ENCODE measurements around the gene CD93.

CD93 gene, protein sequence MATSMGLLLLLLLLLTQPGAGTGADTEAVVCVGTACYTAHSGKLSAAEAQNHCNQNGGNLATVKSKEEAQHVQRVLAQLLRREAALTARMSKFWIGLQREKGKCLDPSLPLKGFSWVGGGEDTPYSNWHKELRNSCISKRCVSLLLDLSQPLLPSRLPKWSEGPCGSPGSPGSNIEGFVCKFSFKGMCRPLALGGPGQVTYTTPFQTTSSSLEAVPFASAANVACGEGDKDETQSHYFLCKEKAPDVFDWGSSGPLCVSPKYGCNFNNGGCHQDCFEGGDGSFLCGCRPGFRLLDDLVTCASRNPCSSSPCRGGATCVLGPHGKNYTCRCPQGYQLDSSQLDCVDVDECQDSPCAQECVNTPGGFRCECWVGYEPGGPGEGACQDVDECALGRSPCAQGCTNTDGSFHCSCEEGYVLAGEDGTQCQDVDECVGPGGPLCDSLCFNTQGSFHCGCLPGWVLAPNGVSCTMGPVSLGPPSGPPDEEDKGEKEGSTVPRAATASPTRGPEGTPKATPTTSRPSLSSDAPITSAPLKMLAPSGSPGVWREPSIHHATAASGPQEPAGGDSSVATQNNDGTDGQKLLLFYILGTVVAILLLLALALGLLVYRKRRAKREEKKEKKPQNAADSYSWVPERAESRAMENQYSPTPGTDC

DNA sequence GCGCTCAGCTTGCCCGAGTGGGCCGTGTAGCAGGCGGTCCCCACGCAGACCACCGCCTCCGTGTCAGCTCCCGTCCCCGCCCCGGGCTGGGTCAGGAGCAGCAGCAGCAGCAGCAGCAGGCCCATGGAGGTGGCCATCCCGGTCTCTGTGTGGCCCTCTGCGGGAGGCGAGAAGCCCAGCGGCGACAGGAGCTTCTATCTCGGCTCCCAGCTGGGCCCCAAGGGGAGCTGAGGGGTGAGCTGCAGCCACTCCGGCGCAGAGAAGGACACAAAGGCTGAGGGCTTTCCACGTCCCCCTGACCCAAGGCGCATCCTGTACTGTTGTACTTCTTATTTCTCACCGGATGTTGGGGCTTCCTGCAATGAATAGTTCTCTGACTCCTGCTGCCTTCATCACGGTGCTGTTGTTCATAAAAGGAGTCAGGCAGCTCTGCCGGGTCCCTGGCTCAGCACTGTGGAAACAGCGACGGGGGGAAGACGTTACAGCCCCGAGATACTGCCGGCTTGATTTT, at the start of gene CD93:
Gene CD93, minus strand, starts transcription at position 269 of the 511 bp plus-strand sequence. Its CDS starts 132 bp downstream, at position 137.
- no peak for DNase-seq (ENCODE audit: low read depth)

DNA sequence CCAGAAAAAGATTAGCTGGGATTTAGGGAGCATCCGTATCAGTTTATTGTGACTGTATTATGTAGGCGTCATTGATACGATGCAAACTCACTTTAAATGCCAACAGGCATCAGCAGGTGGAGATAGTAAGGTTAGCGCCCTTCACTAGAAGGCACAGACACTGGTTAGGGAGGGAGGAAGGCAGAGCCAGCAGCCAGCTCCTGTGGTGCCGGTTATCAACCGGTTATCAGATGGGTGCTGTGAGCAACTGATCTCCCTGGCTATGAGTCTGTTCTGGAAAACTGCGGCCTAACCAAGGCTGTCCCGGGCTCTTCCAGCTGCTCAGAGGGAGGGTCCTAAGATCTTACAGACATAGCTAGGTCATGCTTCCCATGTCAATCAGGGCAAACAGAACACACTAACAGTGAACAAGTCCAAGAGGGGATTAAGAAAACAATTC, 47.5 kb upstream of the CD93 start:
- no peak for DNase-seq (ENCODE audit: low read depth)

DNA sequence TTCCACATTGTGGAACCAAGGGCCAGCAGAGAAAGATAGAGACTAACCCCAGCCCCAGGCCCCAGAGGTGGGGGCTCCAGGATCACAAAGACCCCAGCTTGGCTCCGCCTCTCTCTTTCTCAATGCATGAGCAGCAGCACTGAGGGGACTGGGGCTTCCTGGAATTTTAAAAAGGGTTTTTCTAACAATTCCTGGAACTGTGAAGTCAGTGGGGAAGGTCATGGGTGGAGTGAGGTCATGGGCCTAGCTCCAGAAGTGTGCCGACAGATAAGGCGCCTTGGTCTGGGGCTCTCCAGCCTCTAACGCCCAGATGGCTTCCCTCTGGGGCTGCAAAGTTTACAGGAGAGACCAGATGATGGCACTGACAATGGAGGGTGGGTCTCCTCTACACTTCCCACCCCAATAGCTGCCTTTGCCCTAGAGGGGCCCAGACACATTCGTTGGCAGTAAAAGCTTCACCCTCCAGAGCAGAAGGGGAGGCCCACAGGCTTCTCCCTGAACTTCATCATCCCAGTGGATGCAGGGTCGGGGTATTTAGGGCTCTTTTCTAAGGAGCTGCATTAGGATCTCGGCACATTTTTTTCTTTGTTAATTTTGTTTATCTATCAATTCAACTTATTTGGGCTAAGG, 46.9 kb upstream of the CD93 start:
- DNase-seq (ENCODE audit: low read depth), result no peak

DNA sequence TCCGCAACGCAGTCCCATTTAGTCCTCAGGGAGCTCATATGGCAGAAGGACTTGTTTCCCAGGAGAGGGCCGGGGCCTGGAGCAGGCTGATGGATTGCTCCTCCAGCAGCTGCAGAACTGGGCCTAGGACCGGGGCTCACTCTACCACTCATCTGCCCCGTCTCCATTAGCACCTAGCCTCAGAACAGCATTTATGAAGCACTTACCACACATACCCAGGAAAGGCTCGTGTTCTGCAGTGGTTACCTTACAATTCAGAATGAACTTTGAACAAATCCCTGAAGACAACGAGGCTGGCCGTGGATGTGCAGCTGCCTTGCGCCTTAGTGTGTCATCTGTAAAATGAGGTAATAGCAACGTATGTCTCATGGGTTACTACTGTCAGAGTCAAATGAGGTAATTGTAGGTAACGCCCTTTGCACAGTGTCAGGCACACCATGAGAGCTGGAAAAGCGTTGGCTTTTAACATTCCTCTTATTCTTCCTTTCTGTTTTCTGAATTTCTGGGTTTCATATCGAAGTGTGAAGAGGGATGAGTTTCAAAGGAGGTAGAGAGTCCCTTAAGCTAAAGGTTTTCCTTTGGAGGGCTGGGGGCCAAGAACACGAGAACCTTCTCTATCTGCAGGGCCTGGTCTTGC, 46.3 kb upstream of the CD93 start:
- DNase-seq (ENCODE audit: low read depth), result no peak

DNA sequence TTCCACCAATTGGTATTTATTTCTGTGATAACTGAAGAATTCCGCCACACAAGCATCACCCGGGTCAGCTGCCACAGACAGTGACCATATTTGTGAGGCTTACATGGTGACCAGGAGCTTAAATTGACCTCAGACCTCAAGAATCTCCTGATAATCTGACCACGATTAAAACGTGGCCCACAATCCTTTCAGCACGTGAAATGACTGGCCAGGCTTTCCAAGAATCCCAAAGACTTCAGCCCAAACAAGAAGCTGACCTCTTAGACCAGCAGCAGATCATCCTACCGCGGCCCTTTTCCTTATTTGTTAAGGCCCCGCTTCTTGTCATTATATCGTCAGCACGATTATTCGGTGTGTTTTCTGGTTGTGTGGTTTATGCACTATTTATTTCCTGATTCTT, 45.6 kb upstream of the CD93 start:
- no peak for DNase-seq (ENCODE audit: low read depth)

DNA sequence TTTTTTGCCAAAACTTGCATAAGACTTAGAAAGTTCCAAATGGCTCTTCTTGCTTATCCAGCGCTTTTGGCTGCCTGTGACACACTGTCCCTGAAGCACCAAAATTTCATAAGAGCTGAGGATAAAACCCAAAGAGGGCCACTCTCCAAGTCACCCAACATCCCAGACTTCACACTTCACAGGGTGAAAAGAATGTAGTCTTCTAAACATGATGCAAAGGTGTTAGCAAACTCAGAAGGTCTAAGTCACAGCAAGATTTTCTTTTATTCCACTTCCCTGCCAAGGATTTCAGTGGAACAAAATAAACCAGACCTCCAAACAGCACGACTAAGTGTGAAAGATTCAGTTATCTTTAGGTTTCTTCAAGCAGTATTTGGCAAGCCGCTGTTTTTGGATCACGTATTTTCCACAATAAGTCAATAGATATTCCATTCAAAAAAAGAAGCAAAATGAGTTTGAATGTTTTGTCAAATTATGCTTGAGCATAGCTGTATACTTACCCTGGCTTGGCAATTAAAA, 44.6 kb upstream of the CD93 start:
- no peak for DNase-seq (ENCODE audit: low read depth)

DNA sequence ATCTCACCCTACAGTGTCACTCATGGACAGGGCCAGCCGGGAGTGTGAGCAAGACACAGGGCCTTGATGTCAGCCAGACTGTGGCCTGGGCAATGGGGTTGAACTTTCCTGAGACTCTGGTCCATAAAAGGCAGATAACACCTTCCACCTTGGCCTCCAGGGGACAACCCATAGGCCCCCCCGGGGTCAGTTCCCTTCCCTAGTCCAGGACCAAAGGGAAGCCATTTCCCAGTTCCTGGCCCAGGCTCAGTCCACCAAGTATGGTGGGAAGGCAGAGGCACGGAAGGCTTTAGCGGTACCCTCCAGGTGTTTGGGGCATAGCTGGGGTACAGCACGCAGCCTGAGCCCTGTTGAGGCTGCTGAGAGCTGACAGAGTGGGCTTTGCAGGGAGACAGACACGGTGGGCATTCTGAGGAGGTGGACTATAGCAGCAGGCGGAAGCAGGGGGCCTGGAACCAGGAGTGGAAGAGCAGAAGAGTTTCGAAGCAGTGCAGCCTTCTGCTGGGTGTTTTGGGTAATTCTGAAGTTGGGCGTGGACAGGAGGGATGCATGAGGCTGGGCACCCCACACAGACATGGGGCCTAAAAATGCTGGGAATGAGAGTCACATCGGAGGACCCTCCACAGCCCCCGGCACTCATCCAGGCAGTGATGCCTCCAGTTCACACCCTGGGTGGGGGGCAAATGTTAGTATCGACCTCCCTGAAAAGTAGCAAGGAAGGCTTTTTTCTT, 43.9 kb upstream of the CD93 start:
- DNase-seq (ENCODE audit: low read depth), result no peak

DNA sequence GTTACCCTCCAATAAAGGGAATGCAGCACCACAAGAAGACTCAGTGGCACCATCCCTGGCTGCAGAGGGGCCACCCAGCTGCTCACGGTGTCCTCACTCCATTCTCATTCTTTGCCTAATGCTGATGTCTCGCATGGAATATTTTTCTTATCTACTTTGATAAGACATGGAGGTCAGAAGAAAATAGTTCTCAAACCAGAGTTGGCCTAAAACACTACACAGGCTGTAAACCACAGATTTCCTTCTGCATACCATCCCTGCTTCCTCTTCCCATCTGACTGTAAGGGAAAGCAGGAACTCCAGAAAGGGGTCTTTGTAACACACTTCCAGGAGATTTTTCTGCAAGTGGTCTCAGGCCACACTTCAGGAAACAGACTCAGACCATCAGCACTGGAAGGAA, 43.1 kb upstream of the CD93 start:
- DNase-seq (ENCODE audit: low read depth), result no peak

DNA sequence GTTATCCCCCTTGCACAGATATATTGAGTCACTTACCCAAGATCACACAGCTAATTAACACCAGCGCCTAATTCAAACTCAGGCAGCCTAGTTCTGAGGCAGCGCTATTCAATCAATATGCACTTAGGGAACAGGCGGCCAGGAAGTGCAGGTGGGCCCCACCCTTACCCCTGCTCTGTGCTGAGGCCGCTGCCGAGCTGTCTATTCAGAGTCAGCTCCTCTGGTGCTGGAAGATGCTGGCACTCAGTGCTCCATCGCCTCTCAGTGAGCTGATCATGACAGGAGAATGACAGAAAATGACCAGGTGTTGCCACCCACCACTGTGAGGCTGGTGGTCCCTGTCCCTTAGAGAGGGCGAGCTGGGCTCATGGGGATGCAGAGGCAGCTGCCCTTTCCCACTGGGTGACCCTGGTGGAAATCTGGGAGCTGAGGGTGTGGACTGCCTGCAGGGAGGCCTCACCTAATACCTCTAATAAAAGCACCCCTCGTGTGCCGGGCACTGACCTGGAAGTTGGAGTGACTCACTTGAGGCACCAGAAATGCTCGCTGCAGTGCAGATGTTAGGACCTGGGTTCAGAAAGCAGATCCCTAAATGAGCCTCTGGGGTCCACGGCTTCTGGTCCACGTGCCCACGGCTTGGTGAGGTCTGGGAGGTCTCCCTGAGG, 42.5 kb upstream of the CD93 start:
- no peak for DNase-seq (ENCODE audit: low read depth)

DNA sequence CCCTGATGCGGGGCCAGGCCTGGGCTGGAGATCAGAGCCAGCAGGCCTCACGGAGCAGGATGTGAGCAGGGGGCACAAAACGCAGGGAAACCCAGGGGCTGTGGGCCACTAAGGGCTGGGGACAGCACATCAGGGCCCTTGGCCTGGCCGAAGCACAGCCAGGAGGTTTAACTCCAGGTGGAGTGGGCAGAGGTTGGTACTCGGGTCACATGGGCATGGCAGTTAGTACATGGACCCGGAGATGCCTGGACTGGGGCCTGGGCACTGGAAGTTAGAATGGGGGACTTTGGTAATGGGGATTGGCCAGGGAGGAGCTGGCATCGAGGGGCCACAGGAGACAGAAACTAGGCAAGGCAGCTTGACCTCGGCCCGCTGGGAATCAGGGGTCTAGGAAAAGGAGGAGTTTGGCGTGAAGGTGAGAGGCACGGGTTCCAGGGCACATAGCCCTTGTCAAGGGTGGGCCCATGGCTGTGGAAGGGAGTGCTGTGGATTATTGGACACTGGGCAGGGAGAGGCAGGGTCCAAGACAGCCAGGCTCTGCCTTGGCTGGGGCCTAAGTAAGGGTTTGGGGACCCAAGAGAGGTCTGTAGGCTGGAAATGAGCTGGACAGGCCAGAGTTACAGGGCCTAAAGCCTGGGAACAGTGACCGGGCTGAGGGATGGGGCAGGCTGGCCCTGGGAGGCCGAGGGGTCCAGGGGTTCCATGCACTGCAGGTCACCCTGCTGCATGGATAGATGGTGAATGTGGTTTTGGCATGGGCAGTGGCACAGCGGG, 41.6 kb upstream of the CD93 start:
- no peak for DNase-seq (ENCODE audit: low read depth)

DNA sequence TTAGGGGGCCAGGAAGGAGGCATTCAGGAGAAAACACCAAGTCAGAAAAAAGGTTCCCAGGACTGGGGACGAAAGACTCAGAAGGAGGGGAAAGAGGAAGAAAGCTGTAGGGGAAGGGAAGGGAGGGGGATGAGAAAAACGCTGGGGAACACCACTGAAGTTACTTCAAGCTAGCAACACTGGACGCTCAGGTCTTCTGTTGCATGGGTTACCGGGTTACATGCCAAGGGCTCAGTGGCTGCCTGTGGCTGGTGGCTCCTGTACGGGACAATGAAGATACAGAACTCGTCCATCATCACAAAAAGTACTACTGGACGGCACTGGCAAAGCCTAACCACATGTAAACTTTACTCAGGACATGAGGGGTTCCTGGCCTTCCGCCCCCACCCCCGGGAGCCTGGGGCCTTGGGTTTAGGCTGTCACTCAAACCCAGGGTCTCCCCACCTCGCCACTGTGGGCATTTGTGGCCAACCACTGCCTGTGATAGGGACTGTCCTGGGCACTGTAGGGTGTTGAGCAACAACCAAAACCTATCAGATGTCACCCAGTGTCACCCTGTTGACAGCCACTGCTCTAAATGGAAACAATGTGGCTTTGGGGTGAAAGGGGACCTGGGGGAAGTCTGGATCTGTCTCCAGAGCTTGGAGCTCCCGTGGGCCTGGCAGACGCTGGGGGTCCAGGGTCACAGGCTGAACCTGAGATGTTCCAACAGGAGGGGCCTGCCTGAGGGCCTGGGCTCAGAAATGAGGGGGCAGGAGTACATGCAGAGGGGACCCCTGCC, 40.3 kb upstream of the CD93 start:
- DNase-seq (ENCODE audit: low read depth), result no peak

DNA sequence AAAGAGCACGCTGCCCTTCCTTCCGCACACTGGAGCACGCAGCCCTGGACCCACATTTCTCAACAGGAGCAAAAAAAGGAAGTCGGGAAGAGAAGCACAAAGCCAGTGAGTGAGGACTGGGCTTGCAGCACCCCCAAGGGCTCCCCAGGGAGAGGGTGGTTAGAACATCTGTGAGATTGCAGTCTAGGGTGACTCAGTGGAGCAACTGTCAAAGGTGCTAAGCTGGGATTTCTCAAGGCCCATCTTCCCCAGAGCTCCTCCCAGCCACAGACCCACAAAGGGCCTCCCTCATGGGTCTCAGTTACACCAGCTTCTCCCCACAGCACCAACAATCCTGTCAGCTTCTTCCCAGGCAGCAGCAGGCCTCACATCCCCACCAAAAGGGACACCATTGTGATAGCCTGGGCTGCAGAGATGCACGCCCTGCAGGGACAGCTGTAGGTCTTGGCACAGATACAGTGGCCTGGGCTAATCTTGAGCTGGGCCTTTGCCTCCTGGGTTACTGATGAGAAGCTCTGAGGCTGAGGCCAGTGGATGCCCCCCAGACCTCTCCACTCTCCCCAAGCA, 39.6 kb upstream of the CD93 start:
- DNase-seq (ENCODE audit: low read depth), result no peak

DNA sequence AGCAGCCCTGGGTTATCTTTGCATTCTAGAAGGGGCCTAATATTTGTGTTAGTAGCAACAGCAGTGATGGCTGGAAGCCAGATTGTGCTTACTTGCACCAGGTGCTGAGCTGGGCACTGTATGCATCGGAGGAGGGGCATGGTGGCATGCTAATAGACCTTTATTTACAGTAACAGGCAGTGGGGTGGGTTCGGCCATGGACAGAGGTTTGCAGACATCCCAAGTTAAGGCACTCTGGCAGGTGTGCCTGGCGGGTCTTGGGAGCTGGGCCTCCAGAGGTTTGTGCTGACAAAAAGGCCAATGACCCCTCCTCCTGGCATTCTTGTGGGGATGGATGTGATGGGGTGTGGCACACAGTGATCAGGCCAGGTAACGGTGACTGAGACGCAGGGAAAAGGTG, 39.0 kb upstream of the CD93 start:
- DNase-seq (ENCODE audit: low read depth), result no peak

DNA sequence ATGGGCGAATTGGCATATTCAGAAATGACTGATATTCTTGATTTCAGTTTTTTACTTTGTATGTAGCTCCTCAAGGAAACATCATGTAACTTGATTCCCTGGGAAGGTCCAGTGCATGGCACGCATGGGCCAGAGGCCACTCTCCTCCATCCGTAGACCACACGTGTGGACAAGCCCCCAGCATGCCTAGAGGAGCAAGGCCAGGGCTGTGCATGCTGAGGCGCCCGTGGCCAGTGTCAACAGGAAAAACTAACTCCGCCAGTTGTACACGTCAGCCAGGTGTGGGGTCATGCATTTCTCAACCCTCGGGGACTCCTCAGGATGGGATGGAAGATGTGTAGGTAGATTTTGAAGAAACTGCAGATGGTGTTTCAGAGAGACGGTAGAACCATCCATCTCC, 37.8 kb upstream of the CD93 start:
- DNase-seq (ENCODE audit: low read depth), result no peak

DNA sequence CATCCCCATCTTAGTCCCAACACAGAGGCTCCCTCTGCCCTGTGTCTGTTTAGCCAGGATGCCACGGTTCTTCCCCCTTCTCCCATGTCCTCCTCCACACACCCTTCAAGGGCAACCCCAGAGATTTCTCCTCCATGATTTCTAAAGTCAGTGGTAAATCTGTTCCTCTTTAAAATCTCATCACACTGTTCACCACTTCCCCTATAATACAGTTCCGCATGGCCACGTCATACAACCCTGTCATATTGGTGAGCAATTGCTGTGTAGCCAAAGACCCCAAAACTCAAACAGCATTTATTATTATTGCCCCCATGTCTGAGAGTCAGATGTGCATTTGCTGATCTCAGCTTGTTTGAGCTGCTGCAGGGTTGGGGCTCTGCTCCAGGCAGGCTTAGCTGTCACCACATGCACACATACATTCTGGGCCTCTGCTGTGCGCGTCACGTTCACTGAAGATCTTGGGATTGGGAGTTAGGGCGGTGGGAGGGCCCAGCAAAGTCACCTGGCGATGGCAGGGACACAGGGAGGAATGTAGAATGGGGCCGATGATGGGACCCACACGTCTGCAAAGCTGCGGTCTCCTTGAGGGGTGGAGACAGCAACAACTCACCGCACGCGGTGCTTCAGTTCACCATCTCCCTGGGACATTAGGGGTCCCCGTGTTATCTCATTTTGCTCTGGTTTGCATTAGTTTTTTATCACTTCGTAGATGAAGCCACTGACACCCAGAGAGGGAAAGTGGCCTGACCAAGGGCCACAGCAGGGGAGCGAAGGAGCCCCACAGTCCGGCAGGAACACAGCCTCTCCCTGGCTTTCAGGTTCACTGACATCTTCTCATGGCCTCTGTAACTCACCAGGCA, 36.9 kb upstream of the CD93 start:
- DNase-seq (ENCODE audit: low read depth), result no peak

DNA sequence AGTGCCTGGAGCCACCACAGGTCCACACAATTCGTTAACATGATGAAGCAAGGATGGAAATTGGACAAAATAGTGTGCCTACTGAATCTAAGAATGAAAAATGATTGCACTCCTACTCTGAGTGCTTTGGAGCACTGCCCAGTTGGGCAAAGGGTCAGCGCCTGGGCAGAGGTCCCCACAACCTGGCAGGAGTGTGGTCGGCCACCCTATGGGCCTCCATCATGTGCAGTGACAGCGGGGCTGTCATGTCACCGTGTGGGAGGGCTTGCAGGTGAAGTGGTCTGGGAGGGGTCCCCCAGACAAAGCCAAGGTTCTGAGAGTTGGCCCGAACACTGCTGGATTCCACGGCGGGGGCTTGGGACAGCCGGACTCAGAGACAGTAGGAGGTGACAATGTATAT, 36.2 kb upstream of the CD93 start:
- no peak for DNase-seq (ENCODE audit: low read depth)

DNA sequence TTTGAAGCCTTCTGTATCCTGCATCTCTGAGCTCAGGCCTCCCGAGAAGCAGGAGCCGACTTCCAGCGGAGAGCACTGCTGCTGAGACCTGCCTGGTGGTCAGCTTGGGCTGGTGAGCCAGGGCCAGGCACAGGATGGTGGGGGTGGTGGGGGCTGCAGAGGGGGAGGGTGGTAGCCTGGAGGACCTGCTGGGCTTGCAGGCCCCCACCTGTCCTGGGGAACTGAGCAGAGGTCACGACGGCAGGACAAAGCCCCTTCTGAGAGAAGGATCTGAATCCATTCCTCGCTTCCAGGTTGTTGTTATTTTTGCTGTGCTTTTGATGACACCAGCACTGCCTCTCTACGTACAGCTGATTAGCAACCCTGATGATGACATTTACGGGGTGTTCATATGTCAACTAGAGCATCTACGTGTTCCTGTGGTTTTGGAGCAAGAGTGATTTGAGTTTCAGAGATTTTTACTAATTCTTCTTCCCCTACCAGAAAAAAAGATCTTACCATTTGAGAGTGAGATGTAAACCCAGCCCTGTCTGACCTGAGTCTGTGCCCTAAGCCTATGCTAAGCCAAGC, 35.7 kb upstream of the CD93 start:
- no peak for DNase-seq (ENCODE audit: low read depth)
